H1 (cell line): ENCODE measurements around the gene GNA12. TPM values are rescaled to one million over a fixed set of nuclear protein-coding genes. Genes with fewer than 3 reads are reported as not detected.

ENCODE experiments used
- CBX8 ChIP-seq: fragments of 300-800, 300-1000 bp; sonication (generic); IDR thresholded peaks from 2 replicates; pipeline ENCODE4 v1.7.1; 2016; ENCODE audit warnings: low read depth, low read length, borderline replicate concordance
- CREB1 ChIP-seq: IDR thresholded peaks from 2 replicates; pipeline ENCODE4 v1.6.1; 2012; ENCODE audit warnings: inconsistent platforms
- FOSL1 ChIP-seq: IDR thresholded peaks from 2 replicates; pipeline ENCODE4 v1.6.1; 2011; ENCODE audit warnings: mild to moderate bottlenecking, low read depth, low read length, moderate library complexity; ENCODE audit not compliant: insufficient read depth
- KDM1A ChIP-seq: fragments of 200-600, 300-600 bp; sonication (generic); IDR thresholded peaks from 2 replicates; pipeline ENCODE4 v1.7.1; 2016; ENCODE audit warnings: mild to moderate bottlenecking, low read length, borderline replicate concordance
- NRF1 ChIP-seq: IDR thresholded peaks from 2 replicates; pipeline ENCODE4 v1.6.1; 2011; ENCODE audit warnings: mild to moderate bottlenecking, low read depth, low read length, improper control_type of control experiment
- POU5F1 ChIP-seq: IDR thresholded peaks from 2 replicates; pipeline ENCODE4 v1.6.1; 2011; ENCODE audit warnings: low read depth, mild to moderate bottlenecking, low read length, moderate library complexity
- SAP30 ChIP-seq: fragments of 300-600 bp; sonication (generic); IDR thresholded peaks from 2 replicates; pipeline ENCODE4 v1.7.1; 2012; ENCODE audit warnings: low read length, moderate library complexity, mild to moderate bottlenecking, inconsistent platforms; ENCODE audit not compliant: insufficient read depth, insufficient replicate concordance
- TAF1 ChIP-seq: IDR thresholded peaks from 2 replicates; pipeline ENCODE4 v1.6.1; 2011; ENCODE audit warnings: mild to moderate bottlenecking, low read depth, low read length
- USF2 ChIP-seq: IDR thresholded peaks from 2 replicates; pipeline ENCODE4 v1.6.1; 2011; ENCODE audit warnings: low read length, improper control_type of control experiment
- polyA plus RNA-seq, 7 experiments: library from polyadenylated mRNA; depleted of rRNA in 3 of 7; stranded (reverse) in 5 of 7; unstranded in 2 of 7; fragments of >200 nt in 5 of 7; fragments of 200-250 nt in 2 of 7; gene quantifications; 1 replicate in 5 of 7; 2 replicates in 1 of 7; 4 replicates in 1 of 7; pipeline versions ENCODE4 v1.2.1 to v1.2.3, GENCODE V29; 2011 to 2013; ENCODE audit warnings: missing spikeins in 2 of 7, mixed read lengths in 2 of 7
- total RNA-seq: library from RNA; stranded (reverse); fragmentation: NEBNext Ultra II Directional; extraction: Animal tissue kit (Norgen Biotek cat#: 25700); gene quantifications from 2 replicates; pipeline ENCODE4 v1.2.1, GENCODE V29; 2021
- TF ChIP-seq, protein P1 (sequence below), 3 experiments: IDR thresholded peaks; 1 replicate in 2 of 3; 2 replicates in 1 of 3; pipeline versions ENCODE4 v1.5.1 to v1.6.1; 2011; ENCODE audit warnings: low read length in 3 of 3, mild to moderate bottlenecking in 3 of 3, inconsistent platforms in 2 of 3, low read depth in 1 of 3, moderate library complexity in 1 of 3; ENCODE audit not compliant: insufficient read depth in 1 of 3; ENCODE audit errors: control extremely low read depth in 1 of 3

GNA12 gene
- total and polyA plus RNA-seq, 2 of the 8 experiments (the other 6 are each of a cell fraction or from before 2014, with no cell fraction given) = 96.5 to 109 TPM

DNA sequence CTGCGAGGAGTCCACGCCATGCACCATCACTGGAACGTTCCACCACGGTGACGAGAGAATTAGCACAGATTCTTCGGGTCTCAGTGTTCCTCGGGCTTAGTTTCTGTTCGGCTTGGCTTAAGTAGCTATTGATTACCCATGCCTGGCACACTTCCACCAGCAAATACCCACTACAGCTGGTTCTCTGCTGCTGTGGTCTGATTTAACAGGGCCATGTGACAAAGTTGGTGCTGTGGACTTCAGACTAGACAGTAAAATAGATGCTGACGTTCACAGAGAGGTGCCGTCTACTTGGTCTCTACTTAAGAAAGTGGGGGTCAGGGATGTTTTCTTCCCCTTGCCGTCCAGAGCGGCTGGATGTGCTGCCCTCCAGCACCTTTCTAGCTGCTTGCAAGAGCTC lies 11.6 kb downstream of the GNA12 start (continued):
- TF ChIP-seq, protein P1, sequence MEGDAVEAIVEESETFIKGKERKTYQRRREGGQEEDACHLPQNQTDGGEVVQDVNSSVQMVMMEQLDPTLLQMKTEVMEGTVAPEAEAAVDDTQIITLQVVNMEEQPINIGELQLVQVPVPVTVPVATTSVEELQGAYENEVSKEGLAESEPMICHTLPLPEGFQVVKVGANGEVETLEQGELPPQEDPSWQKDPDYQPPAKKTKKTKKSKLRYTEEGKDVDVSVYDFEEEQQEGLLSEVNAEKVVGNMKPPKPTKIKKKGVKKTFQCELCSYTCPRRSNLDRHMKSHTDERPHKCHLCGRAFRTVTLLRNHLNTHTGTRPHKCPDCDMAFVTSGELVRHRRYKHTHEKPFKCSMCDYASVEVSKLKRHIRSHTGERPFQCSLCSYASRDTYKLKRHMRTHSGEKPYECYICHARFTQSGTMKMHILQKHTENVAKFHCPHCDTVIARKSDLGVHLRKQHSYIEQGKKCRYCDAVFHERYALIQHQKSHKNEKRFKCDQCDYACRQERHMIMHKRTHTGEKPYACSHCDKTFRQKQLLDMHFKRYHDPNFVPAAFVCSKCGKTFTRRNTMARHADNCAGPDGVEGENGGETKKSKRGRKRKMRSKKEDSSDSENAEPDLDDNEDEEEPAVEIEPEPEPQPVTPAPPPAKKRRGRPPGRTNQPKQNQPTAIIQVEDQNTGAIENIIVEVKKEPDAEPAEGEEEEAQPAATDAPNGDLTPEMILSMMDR (IDR thresholded peaks at IDR 0.05; ENCODE audit: control extremely low read depth in 1 of 3, insufficient read depth in 1 of 3, low read depth in 1 of 3, low read length in 3 of 3) = no peak
- no peak for TF ChIP-seq FOSL1
- no peak for TF ChIP-seq KDM1A
- TF ChIP-seq SAP30 = no peak
- no peak for TF ChIP-seq TAF1
- no peak for TF ChIP-seq USF2
- no peak for TF ChIP-seq CBX8
- no peak for TF ChIP-seq POU5F1
- TF ChIP-seq CREB1 = no peak
- no peak for TF ChIP-seq NRF1
